Measurements from ENCODE around the gene EMX1.

EMX1 gene

DNA sequence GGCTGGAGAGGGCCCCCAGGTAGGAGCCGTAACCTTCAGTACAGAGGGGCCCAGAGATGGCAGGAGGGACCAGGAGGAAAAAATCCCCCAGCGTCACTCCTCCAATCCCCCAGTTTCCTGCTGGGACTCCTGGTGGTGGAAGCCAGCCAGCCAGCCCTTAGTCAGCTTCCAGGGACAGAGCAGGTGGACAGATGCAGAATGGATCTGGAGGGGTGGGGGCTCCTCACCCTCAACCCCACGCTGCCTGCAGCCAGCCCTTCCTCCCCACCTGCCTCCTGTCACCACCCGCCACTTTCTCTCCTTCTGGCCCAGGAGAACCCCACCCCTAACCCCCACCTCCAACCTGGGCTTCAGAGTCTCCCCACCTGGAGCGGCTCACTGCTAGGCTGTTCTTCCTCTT, 21.1 kb downstream of the EMX1 start:
- DNase-seq (ENCODE audit: insufficient read length, low spot score) (no peak), FAIRE-seq (no peak)
- TF ChIP-seq, protein P1, sequence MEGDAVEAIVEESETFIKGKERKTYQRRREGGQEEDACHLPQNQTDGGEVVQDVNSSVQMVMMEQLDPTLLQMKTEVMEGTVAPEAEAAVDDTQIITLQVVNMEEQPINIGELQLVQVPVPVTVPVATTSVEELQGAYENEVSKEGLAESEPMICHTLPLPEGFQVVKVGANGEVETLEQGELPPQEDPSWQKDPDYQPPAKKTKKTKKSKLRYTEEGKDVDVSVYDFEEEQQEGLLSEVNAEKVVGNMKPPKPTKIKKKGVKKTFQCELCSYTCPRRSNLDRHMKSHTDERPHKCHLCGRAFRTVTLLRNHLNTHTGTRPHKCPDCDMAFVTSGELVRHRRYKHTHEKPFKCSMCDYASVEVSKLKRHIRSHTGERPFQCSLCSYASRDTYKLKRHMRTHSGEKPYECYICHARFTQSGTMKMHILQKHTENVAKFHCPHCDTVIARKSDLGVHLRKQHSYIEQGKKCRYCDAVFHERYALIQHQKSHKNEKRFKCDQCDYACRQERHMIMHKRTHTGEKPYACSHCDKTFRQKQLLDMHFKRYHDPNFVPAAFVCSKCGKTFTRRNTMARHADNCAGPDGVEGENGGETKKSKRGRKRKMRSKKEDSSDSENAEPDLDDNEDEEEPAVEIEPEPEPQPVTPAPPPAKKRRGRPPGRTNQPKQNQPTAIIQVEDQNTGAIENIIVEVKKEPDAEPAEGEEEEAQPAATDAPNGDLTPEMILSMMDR (IDR thresholded peaks at IDR 0.05; ENCODE audit: insufficient read depth, missing control alignments): no peak

DNA sequence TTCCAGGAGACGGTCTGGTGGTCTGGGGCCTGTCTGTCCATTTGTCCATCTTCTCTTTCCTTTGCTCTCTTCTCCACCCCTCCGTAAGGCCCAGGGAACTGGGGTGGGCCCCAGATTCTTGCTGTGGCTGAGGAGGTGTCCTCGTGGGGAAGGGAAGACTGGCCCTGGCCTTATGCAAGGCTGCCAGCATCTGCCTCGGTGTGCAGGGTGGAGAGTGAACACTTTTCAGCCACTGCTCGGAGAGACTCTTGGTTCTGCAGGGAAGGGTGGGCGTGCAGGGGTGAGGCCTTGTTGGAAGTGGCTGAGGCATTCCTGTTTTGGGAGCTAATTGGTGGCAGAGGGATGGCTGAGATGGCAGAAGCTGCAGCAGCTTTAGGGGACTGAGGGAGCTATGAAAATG, 23.0 kb downstream of the EMX1 start:
- TF ChIP-seq, protein P1 (IDR thresholded peaks at IDR 0.05; ENCODE audit: insufficient read depth, missing control alignments): no peak
- DNase-seq (ENCODE audit: insufficient read length, low spot score) (no peak), FAIRE-seq (no peak)

DNA sequence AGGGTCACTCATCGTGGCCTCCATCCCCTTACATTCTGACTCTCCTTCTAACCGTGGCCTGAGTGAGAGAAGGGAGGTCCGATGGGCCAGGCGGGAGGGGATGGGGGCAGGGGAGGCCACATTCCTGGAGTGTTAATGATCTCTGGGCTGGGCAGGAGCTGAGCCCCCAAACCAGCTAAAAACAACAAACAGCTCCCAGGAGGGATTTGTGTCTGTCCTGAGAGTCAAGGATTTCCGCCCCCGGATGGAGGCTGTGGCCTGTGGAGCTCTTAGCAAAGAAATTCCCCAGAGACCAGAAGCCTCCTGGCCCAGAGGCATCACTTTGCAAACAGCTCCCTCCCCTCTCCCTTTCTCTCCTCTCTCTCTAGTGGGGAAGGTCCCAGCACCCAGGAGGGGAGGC, 23.5 kb downstream of the EMX1 start:
- FAIRE-seq: no peak

DNA sequence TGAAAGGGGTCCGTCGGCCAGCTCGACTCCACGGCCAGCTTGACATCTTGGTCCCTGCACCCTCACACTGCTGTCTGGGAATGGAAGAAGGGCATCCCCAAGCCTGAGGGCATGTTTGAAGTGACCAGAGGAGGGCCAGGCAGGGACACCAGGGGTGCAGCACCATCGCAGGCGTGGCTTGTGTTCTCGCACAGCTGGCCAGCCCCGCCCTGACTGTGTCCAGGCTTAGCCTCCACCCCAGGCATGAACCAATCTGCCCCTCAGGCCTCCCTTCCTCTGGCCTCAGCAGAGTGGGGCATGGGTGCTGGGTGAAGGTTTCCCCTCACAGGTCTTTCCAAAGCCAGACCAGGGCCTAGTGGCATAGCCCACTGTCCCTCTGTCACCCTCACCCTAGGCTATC, 25.0 kb downstream of the EMX1 start:
- no peak for FAIRE-seq
- TF ChIP-seq, protein P1 (IDR thresholded peaks at IDR 0.05; ENCODE audit: insufficient read depth, missing control alignments): no peak
- DNase-seq (ENCODE audit: insufficient read length, low spot score): no peak

More for the DNA sequence above, 23.5 kb downstream of the EMX1 start:
- DNase-seq (ENCODE audit: insufficient read length, low spot score): no peak
- TF ChIP-seq, protein P1 (IDR thresholded peaks at IDR 0.05; ENCODE audit: insufficient read depth, missing control alignments): no peak

DNA sequence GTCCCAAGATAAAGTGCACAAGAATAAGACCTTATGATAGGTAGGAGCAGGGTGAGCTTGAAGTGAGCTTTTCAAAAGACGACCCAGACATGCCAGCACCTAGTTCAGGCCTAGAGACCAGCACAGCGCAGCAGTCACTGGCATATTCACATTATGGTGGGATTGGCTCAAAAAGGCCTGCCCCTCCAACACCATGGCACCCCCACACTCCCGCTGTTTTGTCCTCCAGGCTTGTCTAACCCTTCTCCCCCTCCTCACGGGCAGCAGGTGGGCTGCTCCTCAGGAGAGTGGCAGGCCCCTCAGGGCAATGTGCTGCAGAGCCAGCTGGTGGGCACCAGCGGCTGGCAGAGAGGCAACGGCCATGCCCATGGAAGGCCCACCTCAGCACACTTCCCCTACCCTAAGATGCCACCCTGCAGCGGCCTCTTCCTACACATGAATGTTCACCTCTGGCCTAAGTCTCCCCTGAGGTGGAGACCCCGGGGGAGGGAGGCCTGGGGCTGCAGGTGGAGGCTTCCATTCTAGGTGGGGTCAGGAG, 25.6 kb downstream of the EMX1 start:
- no peak for FAIRE-seq
- TF ChIP-seq, protein P1 (IDR thresholded peaks at IDR 0.05; ENCODE audit: insufficient read depth, missing control alignments): no peak
- no peak for DNase-seq (ENCODE audit: insufficient read length, low spot score)

DNA sequence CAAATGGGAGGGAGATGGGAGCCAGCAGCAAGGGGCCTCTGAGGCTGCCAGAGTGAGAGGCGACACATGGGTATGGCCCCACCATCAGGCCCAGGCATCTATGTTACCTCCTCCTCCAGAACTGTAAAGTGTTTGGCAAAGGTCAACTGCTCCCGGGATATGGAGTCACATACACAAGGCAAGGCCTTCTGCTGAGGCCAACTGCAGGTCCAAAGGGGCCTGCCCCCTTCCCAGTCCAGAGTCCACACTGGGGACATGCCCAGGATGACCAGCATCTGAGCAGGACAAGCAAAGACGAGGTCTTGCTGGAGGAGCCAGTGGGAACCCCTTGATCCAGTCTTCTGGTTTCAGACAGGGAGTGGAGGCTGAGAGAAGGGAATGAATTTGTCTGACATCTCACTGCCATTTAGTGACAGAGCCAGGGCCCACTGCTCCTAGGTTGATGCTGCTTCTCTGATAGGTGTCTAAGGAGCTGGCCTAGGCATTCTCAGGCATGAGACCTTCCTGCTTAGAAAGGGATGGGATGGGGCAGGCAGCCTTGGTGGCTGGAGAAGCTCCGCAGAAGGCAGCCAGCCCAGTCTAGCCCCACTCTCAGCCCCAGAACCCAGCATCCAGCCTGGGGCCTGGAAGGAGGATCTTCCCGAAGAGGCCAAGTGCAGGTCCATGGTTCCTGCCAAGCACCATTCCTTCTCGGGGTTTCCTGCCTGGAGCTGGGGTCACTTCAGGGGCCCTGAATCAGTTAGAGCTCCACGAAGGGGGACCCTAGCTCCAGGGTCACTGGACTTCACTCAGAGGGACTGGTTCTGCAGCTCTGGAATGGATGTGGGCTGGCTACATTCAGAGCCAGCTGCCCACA, 26.4 kb downstream of the EMX1 start:
- no peak for FAIRE-seq
- DNase-seq (ENCODE audit: insufficient read length, low spot score): no peak
- TF ChIP-seq, protein P1 (IDR thresholded peaks at IDR 0.05; ENCODE audit: insufficient read depth, missing control alignments): no peak

All from D721Med (cell line).